Neural cell (in vitro differentiated cells): Measurements from ENCODE around the gene PRDM11. TPM values are rescaled to one million over a fixed set of nuclear protein-coding genes. Genes with fewer than 3 reads are reported as not detected.

Experiments
- H2AFZ ChIP-seq: fragments of 200-600, 300-800 bp; sonication (generic), shearing (Covaris generic); 2 replicates; pipeline ENCODE4 v1.6.0; 2014; ENCODE audit warnings: low read depth, mild to moderate bottlenecking, antibody characterized with exemption, low read length, moderate library complexity
- H3F3A ChIP-seq: fragments of 200-600 bp; shearing (Covaris generic); 2 replicates; pipeline ENCODE4 v1.6.1; 2016; ENCODE audit warnings: mild to moderate bottlenecking, moderate library complexity, mixed read lengths, antibody characterized with exemption, low read length; ENCODE audit not compliant: insufficient read depth, poor library complexity, severe bottlenecking
- H3K27ac ChIP-seq: fragments of 200-600, 300-800 bp; sonication (generic), shearing (Covaris generic); 2 replicates; pipeline ENCODE4 v1.5.1; 2014; ENCODE audit warnings: mild to moderate bottlenecking, low read length, moderate library complexity
- H3K27me3 ChIP-seq: fragments of 300-800, 200-600 bp; sonication (generic), shearing (Covaris generic); 2 replicates; pipeline ENCODE4 v1.6.0; 2014; ENCODE audit warnings: mild to moderate bottlenecking, low read depth, low read length, moderate library complexity; ENCODE audit not compliant: insufficient read depth
- H3K36me3 ChIP-seq: fragments of 300-800, 200-600 bp; sonication (generic), shearing (Covaris generic); 2 replicates; pipeline ENCODE4 v1.5.1; 2014; ENCODE audit warnings: mild to moderate bottlenecking, antibody characterized with exemption, low read length, moderate library complexity; ENCODE audit not compliant: insufficient read depth
- H3K4me2 ChIP-seq: fragments of 300-800, 200-600 bp; sonication (generic), shearing (Covaris generic); 2 replicates; pipeline ENCODE4 v1.6.0; 2014; ENCODE audit warnings: mild to moderate bottlenecking, low read length
- H3K4me3 ChIP-seq: fragments of 300-800, 200-600 bp; sonication (generic), shearing (Covaris generic); 2 replicates; pipeline ENCODE4 v1.5.1; 2014; ENCODE audit warnings: mild to moderate bottlenecking, low read length, moderate library complexity
- H3K79me2 ChIP-seq: fragments of 200-600 bp; shearing (Covaris generic); replicated peaks from 2 replicates; pipeline ENCODE4 v1.6.0; 2014; ENCODE audit warnings: mild to moderate bottlenecking, low read length, moderate library complexity; ENCODE audit not compliant: insufficient read depth
- H3K9ac ChIP-seq: fragments of 300-800, 200-600 bp; sonication (generic), shearing (Covaris generic); 2 replicates; pipeline ENCODE4 v1.6.1; 2016; ENCODE audit warnings: mild to moderate bottlenecking, low read length, mixed read lengths
- H3K9me2 ChIP-seq: fragments of 200-600 bp; shearing (Covaris generic); 2 replicates; pipeline ENCODE4 v1.6.1; 2016; ENCODE audit warnings: mild to moderate bottlenecking, low read length, mixed read lengths; ENCODE audit not compliant: insufficient read depth
- H3K9me3 ChIP-seq: fragments of 200-600, 300-800 bp; sonication (generic), shearing (Covaris generic); 2 replicates; pipeline ENCODE4 v1.6.1; 2016; ENCODE audit warnings: mild to moderate bottlenecking, mixed run types, low read length, moderate library complexity, mixed read lengths
- H4K20me1 ChIP-seq: fragments of 200-600 bp; shearing (Covaris generic); 2 replicates; pipeline ENCODE4 v1.6.1; 2016; ENCODE audit warnings: mild to moderate bottlenecking, mixed run types; ENCODE audit not compliant: insufficient read depth
- EP300 ChIP-seq: fragments of 450-650 bp; conservative IDR thresholded peaks from 2 replicates; pipeline ENCODE4 v1.6.1; 2014; ENCODE audit warnings: antibody characterized with exemption, mild to moderate bottlenecking, moderate library complexity; ENCODE audit not compliant: poor library complexity, severe bottlenecking
- EZH2 ChIP-seq: fragments of 200-600, 300-800 bp; shearing (Covaris generic), sonication (generic); IDR thresholded peaks from 2 replicates; pipeline ENCODE4 v1.6.1; 2014; ENCODE audit warnings: antibody characterized with exemption, low read length, borderline replicate concordance, mild to moderate bottlenecking; ENCODE audit not compliant: insufficient read depth, poor library complexity, severe bottlenecking
- MXI1 ChIP-seq: fragments of 450-650 bp; conservative IDR thresholded peaks from 2 replicates; pipeline ENCODE4 v1.6.1; 2014; ENCODE audit warnings: antibody characterized with exemption, mild to moderate bottlenecking; ENCODE audit not compliant: poor library complexity, severe bottlenecking
- POLR2AphosphoS5 ChIP-seq: IDR thresholded peaks from 2 replicates; pipeline ENCODE4 v1.6.1; 2012
- RAD21 ChIP-seq: fragments of 450-650 bp; conservative IDR thresholded peaks from 2 replicates; pipeline ENCODE4 v1.6.1; 2014; ENCODE audit warnings: antibody characterized with exemption, mild to moderate bottlenecking, moderate library complexity
- SMC3 ChIP-seq: fragments of 450-650 bp; conservative IDR thresholded peaks from 2 replicates; pipeline ENCODE4 v1.6.1; 2014; ENCODE audit warnings: antibody characterized with exemption, mild to moderate bottlenecking, moderate library complexity; ENCODE audit not compliant: poor library complexity
- TAF1 ChIP-seq: IDR thresholded peaks from 2 replicates; pipeline ENCODE4 v1.6.1; 2012; ENCODE audit warnings: low read depth
- polyA plus RNA-seq: library from polyadenylated mRNA; depleted of rRNA; stranded (reverse); fragments of >200 nt; gene quantifications from 2 replicates; pipeline ENCODE4 v1.2.3, GENCODE V29; 2014
- TF ChIP-seq, protein P1 (sequence below): fragments of 450-650 bp; IDR thresholded peaks from 2 replicates; pipeline ENCODE4 v1.5.1; 2014; ENCODE audit warnings: antibody characterized with exemption, mild to moderate bottlenecking, moderate library complexity; ENCODE audit not compliant: poor library complexity, severe bottlenecking
- TF ChIP-seq, protein P2 (sequence below): IDR thresholded peaks from 2 replicates; pipeline ENCODE4 v1.6.1; 2012; ENCODE audit warnings: borderline replicate concordance

The PRDM11 gene
- polyA plus RNA-seq, 1 donor from 2014 or later = 2.0 TPM

DNA sequence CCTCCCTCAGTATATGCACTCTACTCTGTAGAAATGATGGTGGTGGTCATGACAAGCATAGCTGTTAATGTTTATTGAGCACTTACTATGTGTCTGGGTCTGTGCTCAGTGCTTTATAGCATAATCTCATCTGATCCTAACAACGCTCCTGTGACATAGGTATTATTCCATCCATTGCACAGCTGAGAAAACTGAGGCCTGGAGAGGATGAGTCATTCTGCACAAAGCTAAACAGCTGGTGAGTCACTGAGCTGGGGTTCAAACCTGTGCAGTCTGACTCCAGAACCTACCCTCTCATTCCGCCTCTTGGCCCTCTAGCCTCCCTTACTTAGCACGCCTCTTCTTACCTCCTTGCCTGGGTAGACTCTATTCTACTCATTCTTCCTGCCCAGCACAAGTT is 41.7 kb downstream of the PRDM11 start:
- no peak overlapping the region for H3K4me3 ChIP-seq
- H2AFZ ChIP-seq = no peak overlapping the region
- H3K9me2 ChIP-seq = no peaks in the 10 kb centered on the region
- no peak overlapping the region for H3K27ac ChIP-seq
- TF ChIP-seq MXI1 (no peak), SMC3 (no peak), TAF1 (no peak), POLR2AphosphoS5 (no peak), EZH2 (no peak), EP300 (no peak), RAD21 (no peak)
- TF ChIP-seq, protein P1, sequence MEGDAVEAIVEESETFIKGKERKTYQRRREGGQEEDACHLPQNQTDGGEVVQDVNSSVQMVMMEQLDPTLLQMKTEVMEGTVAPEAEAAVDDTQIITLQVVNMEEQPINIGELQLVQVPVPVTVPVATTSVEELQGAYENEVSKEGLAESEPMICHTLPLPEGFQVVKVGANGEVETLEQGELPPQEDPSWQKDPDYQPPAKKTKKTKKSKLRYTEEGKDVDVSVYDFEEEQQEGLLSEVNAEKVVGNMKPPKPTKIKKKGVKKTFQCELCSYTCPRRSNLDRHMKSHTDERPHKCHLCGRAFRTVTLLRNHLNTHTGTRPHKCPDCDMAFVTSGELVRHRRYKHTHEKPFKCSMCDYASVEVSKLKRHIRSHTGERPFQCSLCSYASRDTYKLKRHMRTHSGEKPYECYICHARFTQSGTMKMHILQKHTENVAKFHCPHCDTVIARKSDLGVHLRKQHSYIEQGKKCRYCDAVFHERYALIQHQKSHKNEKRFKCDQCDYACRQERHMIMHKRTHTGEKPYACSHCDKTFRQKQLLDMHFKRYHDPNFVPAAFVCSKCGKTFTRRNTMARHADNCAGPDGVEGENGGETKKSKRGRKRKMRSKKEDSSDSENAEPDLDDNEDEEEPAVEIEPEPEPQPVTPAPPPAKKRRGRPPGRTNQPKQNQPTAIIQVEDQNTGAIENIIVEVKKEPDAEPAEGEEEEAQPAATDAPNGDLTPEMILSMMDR = no peak
- TF ChIP-seq, protein P2, sequence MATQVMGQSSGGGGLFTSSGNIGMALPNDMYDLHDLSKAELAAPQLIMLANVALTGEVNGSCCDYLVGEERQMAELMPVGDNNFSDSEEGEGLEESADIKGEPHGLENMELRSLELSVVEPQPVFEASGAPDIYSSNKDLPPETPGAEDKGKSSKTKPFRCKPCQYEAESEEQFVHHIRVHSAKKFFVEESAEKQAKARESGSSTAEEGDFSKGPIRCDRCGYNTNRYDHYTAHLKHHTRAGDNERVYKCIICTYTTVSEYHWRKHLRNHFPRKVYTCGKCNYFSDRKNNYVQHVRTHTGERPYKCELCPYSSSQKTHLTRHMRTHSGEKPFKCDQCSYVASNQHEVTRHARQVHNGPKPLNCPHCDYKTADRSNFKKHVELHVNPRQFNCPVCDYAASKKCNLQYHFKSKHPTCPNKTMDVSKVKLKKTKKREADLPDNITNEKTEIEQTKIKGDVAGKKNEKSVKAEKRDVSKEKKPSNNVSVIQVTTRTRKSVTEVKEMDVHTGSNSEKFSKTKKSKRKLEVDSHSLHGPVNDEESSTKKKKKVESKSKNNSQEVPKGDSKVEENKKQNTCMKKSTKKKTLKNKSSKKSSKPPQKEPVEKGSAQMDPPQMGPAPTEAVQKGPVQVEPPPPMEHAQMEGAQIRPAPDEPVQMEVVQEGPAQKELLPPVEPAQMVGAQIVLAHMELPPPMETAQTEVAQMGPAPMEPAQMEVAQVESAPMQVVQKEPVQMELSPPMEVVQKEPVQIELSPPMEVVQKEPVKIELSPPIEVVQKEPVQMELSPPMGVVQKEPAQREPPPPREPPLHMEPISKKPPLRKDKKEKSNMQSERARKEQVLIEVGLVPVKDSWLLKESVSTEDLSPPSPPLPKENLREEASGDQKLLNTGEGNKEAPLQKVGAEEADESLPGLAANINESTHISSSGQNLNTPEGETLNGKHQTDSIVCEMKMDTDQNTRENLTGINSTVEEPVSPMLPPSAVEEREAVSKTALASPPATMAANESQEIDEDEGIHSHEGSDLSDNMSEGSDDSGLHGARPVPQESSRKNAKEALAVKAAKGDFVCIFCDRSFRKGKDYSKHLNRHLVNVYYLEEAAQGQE = no peak
- no peaks in the 10 kb centered on the region for H3K9me3 ChIP-seq
- no peak overlapping the region for H3K4me2 ChIP-seq
- no peaks in the 10 kb centered on the region for H3K27me3 ChIP-seq
- no peaks in the 10 kb centered on the region for H3F3A ChIP-seq
- H4K20me1 ChIP-seq = no peaks in the 10 kb centered on the region
- H3K9ac ChIP-seq = no peak overlapping the region
- no peaks in the 10 kb centered on the region for H3K36me3 ChIP-seq
- H3K79me2 ChIP-seq = no peaks in the 10 kb centered on the region

DNA sequence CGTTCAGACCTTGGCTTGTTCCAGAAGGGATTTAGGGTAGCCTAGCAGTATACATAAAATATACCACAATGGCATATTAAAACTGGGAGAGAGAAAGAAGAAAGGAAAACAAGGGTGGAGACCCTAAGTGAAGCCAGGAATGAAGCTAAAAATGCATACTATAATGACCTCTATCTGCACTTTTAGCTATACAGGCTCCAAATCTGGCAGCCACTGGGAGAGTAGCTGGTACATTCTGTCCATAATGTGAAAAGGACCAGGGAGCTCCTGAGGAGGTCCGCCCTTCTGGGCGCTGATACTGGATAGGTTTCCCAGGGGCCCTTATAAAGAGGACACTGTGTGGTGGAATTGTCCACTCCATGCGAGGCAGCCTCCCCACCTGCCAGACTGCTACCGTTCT is 42.8 kb downstream of the PRDM11 start:
- Histone ChIP-seq H3K79me2 (no peaks in the 10 kb centered on the region), H4K20me1 (no peaks in the 10 kb centered on the region), H3F3A (no peaks in the 10 kb centered on the region), H3K27ac (no peak overlapping the region), H3K9me2 (no peaks in the 10 kb centered on the region), H3K4me3 (no peak overlapping the region), H3K27me3 (no peaks in the 10 kb centered on the region), H3K36me3 (no peaks in the 10 kb centered on the region), H3K4me2 (no peak overlapping the region), H2AFZ (no peak overlapping the region), H3K9me3 (no peaks in the 10 kb centered on the region), H3K9ac (no peak overlapping the region)
- no peak for TF ChIP-seq SMC3
- TF ChIP-seq EP300 = no peak
- TF ChIP-seq, protein P1 = no peak
- TF ChIP-seq MXI1 = no peak
- no peak for TF ChIP-seq TAF1
- TF ChIP-seq EZH2 = no peak
- TF ChIP-seq, protein P2 = no peak
- TF ChIP-seq RAD21 = no peak
- TF ChIP-seq POLR2AphosphoS5 = no peak
